Activated CD4-positive, CD25-positive, alpha-beta regulatory T cell (primary cell): ENCODE data around the gene STXBP2.
"Not testable (repeated sequence)": the region's sequence is repeated elsewhere in the genome, so short reads cannot be mapped to it uniquely, and the experiment has no call there.

Experiments
- DNase-seq, 4 experiments: peaks; one replicate each; lab custom pipeline; 2025; lab: John Stamatoyannopoulos, UW

STXBP2 gene

GRCh38 chr19:7632340-7633203, 4.3 kb upstream of the STXBP2 start:
- no peak for DNase-seq

- DNase-seq = no peak
Measured at GRCh38 chr19:7633698-7634097, 3.2 kb upstream of the STXBP2 start, which contains the start of gene PCP2. PCP2 (minus strand) TSS chr19:7633719; CDS start chr19:7633457, 262 bp downstream.

GRCh38 chr19:7635670-7636069, 1.2 kb upstream of the STXBP2 start:
- no peak for DNase-seq

GRCh38 chr19:7636317-7636690, 606 bp upstream of the STXBP2 start:
- DNase-seq = no peak

- no peak for DNase-seq
Measured at GRCh38 chr19:7637374-7638256, 705 bp downstream of the STXBP2 start.

GRCh38 chr19:7638802-7639465, 2.0 kb downstream of the STXBP2 start:
- DNase-seq = no peak

GRCh38 chr19:7639863-7640348, 3.0 kb downstream of the STXBP2 start:
- no peak for DNase-seq

- no peak for DNase-seq
Measured at GRCh38 chr19:7640803-7641202, 3.9 kb downstream of the STXBP2 start.

GRCh38 chr19:7641290-7642276, 4.7 kb downstream of the STXBP2 start:
- DNase-seq = no peak

- no peak for DNase-seq
Measured at GRCh38 chr19:7642295-7643030, 5.6 kb downstream of the STXBP2 start.

- DNase-seq = no peak
Measured at GRCh38 chr19:7643031-7643415, 6.1 kb downstream of the STXBP2 start.

GRCh38 chr19:7643629-7644549, 7.0 kb downstream of the STXBP2 start:
- not testable (repeated sequence) for DNase-seq

- no peak for DNase-seq
Measured at GRCh38 chr19:7644550-7644877, 7.6 kb downstream of the STXBP2 start.

GRCh38 chr19:7645163-7645562, 8.3 kb downstream of the STXBP2 start:
- DNase-seq = no peak

GRCh38 chr19:7645656-7646425, 8.9 kb downstream of the STXBP2 start:
- DNase-seq = no peak

- DNase-seq = no peak
Measured at GRCh38 chr19:7646426-7646700, 9.5 kb downstream of the STXBP2 start.

- DNase-seq = no peak
Measured at GRCh38 chr19:7647156-7647555, 10.2 kb downstream of the STXBP2 start.

GRCh38 chr19:7648265-7649014, 11.5 kb downstream of the STXBP2 start:
- DNase-seq = no peak
